ENCODE measurements around the gene SMIM27.

DNA sequence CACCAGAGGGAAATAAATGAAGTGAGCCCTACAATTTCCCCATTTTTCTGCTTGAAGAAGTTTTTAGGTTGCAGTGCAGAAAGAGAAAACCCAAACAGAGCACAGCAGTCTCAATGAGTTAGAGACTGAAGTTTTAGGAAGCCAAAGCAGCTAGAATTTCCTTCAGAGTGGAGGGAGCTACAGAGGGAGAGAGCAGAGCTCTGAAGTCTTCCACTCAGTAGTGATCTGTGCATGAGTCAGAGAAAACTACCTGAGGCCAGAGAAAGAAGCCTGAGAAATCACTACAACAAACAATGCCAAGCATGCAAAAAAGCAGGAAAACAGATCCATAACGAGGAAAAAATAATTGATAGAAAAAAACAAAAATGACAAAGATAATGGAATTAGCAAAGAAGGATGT is 38.8 kb downstream of the SMIM27 start:
- TF ChIP-seq, protein P1, sequence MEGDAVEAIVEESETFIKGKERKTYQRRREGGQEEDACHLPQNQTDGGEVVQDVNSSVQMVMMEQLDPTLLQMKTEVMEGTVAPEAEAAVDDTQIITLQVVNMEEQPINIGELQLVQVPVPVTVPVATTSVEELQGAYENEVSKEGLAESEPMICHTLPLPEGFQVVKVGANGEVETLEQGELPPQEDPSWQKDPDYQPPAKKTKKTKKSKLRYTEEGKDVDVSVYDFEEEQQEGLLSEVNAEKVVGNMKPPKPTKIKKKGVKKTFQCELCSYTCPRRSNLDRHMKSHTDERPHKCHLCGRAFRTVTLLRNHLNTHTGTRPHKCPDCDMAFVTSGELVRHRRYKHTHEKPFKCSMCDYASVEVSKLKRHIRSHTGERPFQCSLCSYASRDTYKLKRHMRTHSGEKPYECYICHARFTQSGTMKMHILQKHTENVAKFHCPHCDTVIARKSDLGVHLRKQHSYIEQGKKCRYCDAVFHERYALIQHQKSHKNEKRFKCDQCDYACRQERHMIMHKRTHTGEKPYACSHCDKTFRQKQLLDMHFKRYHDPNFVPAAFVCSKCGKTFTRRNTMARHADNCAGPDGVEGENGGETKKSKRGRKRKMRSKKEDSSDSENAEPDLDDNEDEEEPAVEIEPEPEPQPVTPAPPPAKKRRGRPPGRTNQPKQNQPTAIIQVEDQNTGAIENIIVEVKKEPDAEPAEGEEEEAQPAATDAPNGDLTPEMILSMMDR (IDR thresholded peaks at IDR 0.05; ENCODE audit: insufficient read depth, low read length) = no peak
- TF ChIP-seq GABPA (IDR thresholded peaks at IDR 0.05; ENCODE audit: low read depth) = no peak
- TF ChIP-seq, protein P2, sequence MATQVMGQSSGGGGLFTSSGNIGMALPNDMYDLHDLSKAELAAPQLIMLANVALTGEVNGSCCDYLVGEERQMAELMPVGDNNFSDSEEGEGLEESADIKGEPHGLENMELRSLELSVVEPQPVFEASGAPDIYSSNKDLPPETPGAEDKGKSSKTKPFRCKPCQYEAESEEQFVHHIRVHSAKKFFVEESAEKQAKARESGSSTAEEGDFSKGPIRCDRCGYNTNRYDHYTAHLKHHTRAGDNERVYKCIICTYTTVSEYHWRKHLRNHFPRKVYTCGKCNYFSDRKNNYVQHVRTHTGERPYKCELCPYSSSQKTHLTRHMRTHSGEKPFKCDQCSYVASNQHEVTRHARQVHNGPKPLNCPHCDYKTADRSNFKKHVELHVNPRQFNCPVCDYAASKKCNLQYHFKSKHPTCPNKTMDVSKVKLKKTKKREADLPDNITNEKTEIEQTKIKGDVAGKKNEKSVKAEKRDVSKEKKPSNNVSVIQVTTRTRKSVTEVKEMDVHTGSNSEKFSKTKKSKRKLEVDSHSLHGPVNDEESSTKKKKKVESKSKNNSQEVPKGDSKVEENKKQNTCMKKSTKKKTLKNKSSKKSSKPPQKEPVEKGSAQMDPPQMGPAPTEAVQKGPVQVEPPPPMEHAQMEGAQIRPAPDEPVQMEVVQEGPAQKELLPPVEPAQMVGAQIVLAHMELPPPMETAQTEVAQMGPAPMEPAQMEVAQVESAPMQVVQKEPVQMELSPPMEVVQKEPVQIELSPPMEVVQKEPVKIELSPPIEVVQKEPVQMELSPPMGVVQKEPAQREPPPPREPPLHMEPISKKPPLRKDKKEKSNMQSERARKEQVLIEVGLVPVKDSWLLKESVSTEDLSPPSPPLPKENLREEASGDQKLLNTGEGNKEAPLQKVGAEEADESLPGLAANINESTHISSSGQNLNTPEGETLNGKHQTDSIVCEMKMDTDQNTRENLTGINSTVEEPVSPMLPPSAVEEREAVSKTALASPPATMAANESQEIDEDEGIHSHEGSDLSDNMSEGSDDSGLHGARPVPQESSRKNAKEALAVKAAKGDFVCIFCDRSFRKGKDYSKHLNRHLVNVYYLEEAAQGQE (IDR thresholded peaks at IDR 0.05; ENCODE audit: insufficient replicate concordance, low read depth) = no peak
- TF ChIP-seq POLR2AphosphoS5 (IDR thresholded peaks at IDR 0.05; ENCODE audit: low read depth) = no peak
- TF ChIP-seq SPI1 (IDR thresholded peaks at IDR 0.05; ENCODE audit: borderline replicate concordance, low read depth) = no peak
